ENCODE measurements around the gene MLIP.
"Not testable (repeated sequence)": the region's sequence is repeated elsewhere in the genome, so short reads cannot be mapped to it uniquely, and the experiment has no call there.

MLIP gene

GRCh38 chr6:54140811-54141210, 29.6 kb downstream of the MLIP start:
- DNase-seq (ENCODE audit: low read depth in 2 of 2) = no peak

DNA sequence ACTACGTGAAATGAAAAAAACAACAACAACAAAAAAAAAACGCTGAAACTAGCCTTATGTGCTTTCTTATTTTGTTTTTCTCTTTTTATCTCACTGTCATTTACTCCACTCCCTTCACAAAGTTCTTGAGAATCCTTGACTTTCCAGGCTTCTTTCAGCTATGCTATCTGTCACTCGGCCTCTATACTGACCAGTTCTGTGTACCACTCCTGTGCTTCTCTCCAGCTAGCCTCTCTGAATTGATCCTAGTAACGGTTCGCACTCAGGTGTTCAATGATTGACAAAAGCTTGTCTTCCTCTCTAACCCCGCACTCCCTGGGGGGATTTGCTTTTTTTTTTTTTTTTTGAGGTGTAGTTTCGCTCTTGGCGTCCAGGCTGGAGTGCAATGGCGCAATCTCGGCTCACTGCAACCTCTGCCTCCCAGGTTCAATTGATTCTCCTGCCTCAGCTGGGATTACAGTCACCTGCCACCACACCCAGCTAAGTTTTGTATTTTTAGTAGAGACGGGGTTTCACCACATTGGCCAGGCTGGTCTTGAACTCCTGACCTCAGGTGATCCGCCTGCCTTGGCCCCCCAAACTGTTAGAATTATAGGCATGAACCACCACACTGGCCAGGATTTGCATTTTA, 31.8 kb downstream of the MLIP start:
- DNase-seq (ENCODE audit: low read depth in 2 of 2) = no peak

GRCh38 chr6:54151861-54152260, 40.6 kb downstream of the MLIP start:
- DNase-seq (ENCODE audit: low read depth in 2 of 2) = no peak

- no peak for DNase-seq (ENCODE audit: low read depth in 2 of 2)
Observed at GRCh38 chr6:54156650-54157250, 45.5 kb downstream of the MLIP start.

- no peak for DNase-seq (ENCODE audit: low read depth in 2 of 2)
Observed at GRCh38 chr6:54157405-54157804, 46.2 kb downstream of the MLIP start.

- DNase-seq (ENCODE audit: low read depth in 2 of 2) = no peak
Observed at GRCh38 chr6:54173089-54173488, 61.8 kb downstream of the MLIP start.

- DNase-seq (ENCODE audit: low read depth in 2 of 2) = no peak
Observed at GRCh38 chr6:54179152-54179551, 67.9 kb downstream of the MLIP start.

DNA sequence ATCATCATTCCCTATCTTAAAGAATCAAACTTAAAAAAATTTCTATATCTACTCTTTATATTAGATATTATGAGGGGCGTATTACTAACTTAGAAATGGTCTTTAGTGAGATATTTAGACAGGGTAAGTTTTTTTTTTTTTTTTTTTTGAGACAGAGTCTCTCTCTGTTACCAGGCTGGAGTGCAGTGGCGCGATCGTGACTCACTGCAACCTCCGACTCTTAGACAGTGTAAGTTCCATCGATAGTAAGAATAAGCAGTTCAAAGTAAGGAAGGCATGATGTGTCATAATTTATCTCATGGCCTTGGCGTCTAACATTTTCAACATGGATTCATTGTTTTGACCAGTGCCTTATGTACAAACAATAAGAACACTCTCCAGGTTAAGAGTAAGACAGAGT, 72.4 kb downstream of the MLIP start:
- no peak for DNase-seq (ENCODE audit: low read depth in 2 of 2)

- no peak for DNase-seq (ENCODE audit: low read depth in 2 of 2)
Observed at GRCh38 chr6:54185885-54186284, 74.6 kb downstream of the MLIP start.

GRCh38 chr6:54188846-54189245, 77.6 kb downstream of the MLIP start:
- no peak for DNase-seq (ENCODE audit: low read depth in 2 of 2)

DNA sequence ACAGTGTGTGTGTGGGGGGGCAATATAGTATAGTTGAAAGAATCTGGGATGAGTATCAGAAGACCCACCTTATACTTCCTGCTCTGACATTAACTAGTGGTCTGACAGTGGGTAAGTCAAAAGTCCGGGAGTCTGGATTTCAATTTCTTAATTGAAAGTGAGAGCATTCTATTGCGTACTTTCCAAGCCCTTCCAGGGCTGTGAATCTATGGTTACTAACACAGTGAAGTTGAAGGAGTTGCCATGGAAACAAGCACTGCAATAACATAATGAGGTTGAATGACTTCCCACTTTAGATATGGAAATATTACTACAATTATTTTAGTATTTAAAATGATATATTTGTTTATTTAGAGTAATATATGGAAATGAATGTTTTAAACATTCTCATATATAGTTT, 80.2 kb downstream of the MLIP start:
- no peak for DNase-seq (ENCODE audit: low read depth in 2 of 2)

GRCh38 chr6:54192993-54193392, 81.8 kb downstream of the MLIP start:
- no peak for DNase-seq (ENCODE audit: low read depth in 2 of 2)

GRCh38 chr6:54193560-54193959, 82.3 kb downstream of the MLIP start:
- DNase-seq (ENCODE audit: low read depth in 2 of 2) = no peak

GRCh38 chr6:54194067-54194466, 82.8 kb downstream of the MLIP start:
- no peak for DNase-seq (ENCODE audit: low read depth in 2 of 2)

- DNase-seq (ENCODE audit: low read depth in 2 of 2) = no peak
Observed at GRCh38 chr6:54195637-54196036, 84.4 kb downstream of the MLIP start.

GRCh38 chr6:54196905-54197304, 85.7 kb downstream of the MLIP start:
- no peak for DNase-seq (ENCODE audit: low read depth in 2 of 2)

- no peak for DNase-seq (ENCODE audit: low read depth in 2 of 2)
Observed at GRCh38 chr6:54198134-54198533, 86.9 kb downstream of the MLIP start.

DNA sequence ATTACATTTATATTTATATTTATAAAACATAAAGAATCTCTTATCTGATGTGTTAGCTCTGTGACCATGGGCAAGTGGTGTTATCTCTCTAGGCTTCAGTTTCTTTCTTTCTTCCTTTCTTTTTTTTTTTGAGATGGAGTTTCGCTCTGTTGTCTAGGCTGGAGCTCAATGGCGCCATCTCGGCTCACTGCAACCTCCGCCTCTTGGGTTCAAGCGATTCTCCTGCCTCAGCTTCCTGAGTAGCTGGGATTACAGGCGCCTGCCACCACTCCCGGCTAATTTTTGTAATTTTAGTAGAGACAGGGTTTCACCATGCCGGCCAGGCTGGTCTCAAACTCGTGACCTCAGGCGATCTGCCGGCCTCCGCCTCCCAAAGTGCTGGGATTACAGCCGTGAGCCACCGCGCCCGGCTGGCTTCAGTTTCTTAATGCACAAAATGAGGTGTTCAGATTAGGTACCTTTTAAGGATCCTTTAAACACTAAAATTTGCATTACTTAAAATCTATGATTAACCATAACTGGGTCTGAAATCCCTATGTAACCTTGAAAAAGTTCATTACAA, 92.3 kb downstream of the MLIP start:
- not testable (repeated sequence) for DNase-seq (ENCODE audit: low read depth in 2 of 2)

GRCh38 chr6:54204921-54205591, 93.8 kb downstream of the MLIP start:
- no peak for DNase-seq (ENCODE audit: low read depth in 2 of 2)

- DNase-seq (ENCODE audit: low read depth in 2 of 2) = no peak
Observed at GRCh38 chr6:54206510-54206909, 95.3 kb downstream of the MLIP start.

- not testable (repeated sequence) for DNase-seq (ENCODE audit: low read depth in 2 of 2)
Observed at GRCh38 chr6:54209983-54210382, 98.7 kb downstream of the MLIP start.

DNA sequence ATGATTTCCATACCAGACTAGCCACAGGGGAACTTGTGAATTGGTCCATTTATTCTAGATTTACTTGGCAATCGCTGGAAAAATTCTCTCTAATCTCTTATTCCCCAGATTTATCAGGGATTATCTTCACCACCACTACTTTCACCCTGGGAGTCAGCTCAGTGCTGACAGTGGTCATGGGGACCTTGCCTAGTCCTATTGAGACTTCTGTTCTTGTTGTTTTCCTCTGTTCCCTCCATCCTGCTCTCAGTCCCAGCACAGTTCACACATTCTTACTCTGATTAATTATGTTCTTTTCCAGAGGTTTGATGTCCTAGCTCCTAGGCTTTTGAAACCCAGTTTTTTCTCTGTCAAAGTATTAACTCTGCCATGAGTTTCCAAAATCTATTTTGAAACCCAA, 103.0 kb downstream of the MLIP start:
- DNase-seq (ENCODE audit: low read depth in 2 of 2) = no peak

- no peak for DNase-seq (ENCODE audit: low read depth in 2 of 2)
Observed at GRCh38 chr6:54216336-54216735, 105.1 kb downstream of the MLIP start.

Measured in stimulated activated CD4-positive, alpha-beta T cell treated with anti-CD3 and anti-CD28 coated beads, Interleukin-12 subunit alpha, Interleukin-12 subunit beta, amount 100 ng/mL, for 24 hours (primary cell).